T-helper 2 cell (primary cell): ENCODE results near the gene SPATA13.
"Not testable (repeated sequence)": the region's sequence is repeated elsewhere in the genome, so short reads cannot be mapped to it uniquely, and the experiment has no call there.

Experiments
- DNase-seq, 5 experiments: peaks; one replicate each; pipeline versions ENCODE4 v3.0.0 to v3.0.0-alpha.2; 2012 to 2022

Gene SPATA13

DNA sequence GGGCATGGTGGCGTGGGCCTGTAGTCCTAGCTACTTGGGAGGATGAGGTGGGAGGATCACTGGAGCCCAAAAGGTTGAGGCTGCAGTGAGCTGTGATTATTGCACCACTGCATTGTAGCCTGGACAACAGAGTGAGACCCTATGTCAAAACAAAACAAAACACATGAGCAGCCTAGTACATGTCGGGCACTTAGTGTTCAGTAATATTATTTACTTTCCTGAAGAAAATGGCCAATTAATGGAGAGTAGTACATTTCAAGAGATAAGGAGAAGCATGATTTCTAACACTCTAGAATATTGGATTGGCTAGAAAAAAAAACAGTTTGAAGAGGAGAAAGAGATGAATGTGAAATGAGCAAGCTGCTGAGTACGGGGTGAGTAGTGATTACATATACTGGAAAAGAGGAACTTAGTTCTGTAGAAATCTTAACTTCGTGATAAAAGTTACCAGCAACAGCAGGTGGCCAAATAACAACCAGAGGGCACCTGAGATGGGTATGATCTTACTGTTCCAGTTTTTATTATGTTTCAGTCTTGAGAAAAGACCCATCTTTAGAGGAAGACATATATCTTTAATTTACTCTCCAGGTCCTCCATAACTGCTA is 36.2 kb downstream of the SPATA13 start:
- DNase-seq = no peak

DNA sequence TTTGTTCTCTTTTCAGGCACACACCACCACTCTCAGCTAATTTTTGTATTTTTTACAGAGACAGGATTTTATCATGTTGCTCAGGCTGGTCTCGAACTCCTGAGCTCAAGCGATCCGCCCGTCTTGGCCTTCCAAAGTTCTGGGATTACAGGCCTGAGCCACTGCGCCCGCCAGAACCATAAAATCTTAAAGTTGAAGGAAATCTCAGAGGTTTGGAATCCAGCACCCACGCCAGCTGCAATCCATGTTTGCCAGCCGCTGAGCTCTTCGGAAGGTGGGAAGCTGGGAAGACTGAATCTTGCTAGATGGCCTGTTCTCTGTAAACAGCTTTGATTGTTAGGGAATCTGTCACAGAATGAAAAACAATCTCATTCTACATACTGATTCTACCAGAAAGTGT is 38.5 kb downstream of the SPATA13 start:
- DNase-seq = no peak

GRCh38 chr13:24202215-24202614 is 41.7 kb downstream of the SPATA13 start:
- DNase-seq = no peak

DNA sequence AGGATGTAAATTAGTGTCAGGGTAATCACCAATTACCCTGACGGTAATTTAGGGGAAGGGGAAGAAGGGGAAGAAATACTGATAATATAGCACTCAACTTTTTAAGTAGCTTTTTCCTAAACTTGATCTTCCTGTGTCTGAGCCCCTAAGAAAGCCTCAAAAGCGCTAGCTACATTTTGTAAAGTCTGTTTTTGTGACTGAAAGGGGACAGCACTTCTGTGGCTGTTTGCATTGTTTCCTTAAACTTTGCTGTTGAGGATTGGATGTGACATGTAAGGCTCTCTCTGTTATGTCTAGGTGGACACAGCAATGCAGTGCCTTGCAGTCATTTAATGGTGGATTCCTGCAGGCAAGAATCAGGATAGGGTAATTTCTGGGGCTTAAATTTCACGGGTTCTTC is 42.8 kb downstream of the SPATA13 start:
- DNase-seq = no peak

DNA sequence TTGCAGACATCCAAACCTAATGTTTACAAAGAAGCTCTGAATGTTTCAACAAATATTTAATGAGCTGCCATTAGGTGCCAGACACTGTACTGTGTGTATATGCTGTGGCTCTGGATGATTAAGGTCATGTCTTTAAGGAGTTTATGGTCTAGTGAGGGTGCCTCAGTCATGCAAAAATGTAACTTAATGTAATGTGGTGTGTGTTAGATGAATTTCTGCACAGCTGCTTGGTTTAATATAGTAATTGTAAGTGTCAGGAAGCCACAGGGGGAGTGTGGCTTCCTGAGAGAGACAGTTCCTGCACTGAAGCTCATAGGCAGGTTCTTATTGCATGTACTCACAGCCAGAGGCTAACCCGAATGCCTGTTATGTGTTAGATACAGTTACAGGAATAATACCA is 43.3 kb downstream of the SPATA13 start:
- DNase-seq = peak in 1 of 5 experiments; percentile 84

GRCh38 chr13:24205076-24205475 is 44.6 kb downstream of the SPATA13 start:
- DNase-seq = not testable (repeated sequence)

DNA sequence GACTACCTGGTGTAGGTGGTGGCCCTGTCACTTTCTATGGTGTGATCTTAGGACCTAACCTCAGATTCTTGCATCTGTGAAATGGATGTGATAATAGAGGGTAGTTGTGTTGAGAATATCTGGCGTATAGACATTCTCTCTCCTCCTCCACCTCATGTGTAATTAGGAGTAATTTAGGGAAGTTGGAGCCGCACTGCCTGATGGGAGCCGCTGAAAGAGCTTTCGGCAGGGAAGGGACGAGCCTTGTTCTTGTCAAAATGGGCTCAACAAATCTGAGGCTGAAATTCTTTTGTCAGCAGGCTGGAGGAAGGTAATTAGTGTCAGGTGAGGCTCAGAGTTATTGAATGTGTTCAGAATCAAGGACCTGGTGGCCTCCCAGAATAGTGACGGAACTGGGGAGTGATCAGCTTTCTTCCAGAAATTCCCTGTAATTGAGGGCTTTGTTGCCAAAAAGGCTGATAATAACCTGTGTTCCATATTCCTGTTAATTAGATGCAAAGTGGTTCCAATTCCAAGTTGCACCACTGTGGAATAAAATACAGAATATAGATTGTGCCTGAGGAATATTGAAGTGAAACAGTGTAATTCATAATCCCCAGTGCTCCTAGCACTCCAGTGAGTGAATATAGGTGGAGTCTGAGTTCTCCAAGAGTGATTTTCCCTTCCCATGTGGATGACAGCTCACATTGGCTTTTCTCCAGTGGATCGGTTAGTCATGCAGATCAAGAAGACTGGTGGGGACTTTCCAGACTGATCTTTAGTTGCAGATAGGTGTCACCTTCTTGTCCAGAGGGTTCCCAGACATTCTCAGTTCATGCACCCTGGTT is 47.5 kb downstream of the SPATA13 start:
- DNase-seq = no peak

DNA sequence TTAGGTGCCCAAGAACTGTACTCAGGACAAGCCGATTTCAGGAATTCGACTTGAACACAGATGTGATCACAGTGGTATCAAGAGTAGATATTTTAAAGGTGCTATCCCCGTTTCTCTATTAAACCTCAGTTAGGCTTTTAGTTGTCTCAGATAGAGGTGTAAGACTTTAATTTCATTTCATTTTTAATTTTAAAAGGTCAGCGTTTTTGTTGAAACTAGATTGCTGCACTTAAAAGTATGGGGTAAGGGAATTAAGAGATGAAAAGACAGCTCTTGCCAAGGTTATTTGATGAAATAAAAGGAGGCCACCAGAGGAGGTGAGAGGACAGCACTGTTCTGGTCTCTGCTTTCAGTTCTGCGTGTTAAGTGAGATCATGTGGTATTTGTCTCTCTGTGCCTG is 48.6 kb downstream of the SPATA13 start:
- no peak for DNase-seq

DNA sequence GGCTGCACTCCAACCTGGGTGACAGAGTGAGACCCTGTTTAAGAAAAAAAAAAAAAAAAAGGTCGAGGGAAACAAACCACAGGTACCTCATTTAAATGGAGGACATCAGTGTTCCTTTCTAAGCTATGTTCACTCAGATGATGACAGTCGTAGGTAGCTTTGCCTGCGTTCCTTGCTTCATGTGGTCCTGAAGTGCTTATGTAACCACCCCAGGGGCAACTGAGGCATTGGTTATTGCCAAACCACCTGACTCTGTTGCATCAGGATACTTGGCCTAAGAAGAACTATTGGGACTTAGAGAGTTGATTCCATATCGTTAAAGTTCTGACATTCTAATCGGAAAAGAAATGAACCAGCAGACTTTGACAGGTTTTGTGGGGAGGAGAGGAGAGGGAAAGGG is 51.7 kb downstream of the SPATA13 start:
- DNase-seq = no peak

- DNase-seq = no peak
Observed at GRCh38 chr13:24212674-24213073, 52.2 kb downstream of the SPATA13 start.

DNA sequence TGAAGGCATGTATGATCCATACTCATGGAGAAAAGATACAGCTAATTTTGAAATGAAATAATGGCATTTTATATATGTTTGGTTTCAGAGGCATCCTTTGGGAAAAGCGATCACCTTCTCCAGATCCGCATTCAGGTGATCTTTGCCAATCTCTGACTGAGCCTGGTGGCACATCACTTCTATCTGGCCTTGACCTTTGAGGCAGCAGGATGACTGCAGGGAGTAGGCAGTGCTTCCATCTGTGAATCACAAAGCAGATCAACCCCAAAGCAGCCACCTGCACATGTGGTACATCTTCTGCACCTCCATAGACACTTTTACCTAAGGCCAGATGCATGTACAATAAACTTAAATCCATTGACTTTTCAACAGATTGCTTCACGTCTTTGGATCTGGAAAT is 53.4 kb downstream of the SPATA13 start:
- DNase-seq = no peak

GRCh38 chr13:24214528-24214927 is 54.0 kb downstream of the SPATA13 start:
- DNase-seq = no peak

GRCh38 chr13:24215126-24215525 is 54.6 kb downstream of the SPATA13 start:
- DNase-seq = no peak

- DNase-seq = no peak
Observed at GRCh38 chr13:24215732-24216131, 55.2 kb downstream of the SPATA13 start.

- DNase-seq = no peak
Observed at GRCh38 chr13:24216176-24216575, 55.7 kb downstream of the SPATA13 start.

DNA sequence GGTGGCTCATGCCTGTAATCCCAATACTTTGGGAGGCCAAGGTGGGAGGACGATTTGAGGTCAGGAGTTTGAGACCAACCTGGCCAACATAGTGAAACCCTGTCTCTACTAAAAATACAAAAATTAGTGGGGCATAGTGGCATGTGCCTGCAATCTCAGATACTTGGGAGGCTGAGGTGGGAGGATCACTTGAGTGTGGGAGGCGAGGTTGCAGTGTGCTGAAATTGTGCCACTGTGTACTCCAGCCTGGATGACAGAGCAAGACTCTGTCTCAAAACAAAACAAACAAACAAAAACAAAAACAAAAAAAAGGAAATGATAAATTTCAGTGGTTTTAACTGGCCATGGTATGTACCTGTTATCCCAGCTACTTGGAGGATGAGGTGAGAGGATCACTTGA is 56.3 kb downstream of the SPATA13 start:
- DNase-seq = not testable (repeated sequence)

DNA sequence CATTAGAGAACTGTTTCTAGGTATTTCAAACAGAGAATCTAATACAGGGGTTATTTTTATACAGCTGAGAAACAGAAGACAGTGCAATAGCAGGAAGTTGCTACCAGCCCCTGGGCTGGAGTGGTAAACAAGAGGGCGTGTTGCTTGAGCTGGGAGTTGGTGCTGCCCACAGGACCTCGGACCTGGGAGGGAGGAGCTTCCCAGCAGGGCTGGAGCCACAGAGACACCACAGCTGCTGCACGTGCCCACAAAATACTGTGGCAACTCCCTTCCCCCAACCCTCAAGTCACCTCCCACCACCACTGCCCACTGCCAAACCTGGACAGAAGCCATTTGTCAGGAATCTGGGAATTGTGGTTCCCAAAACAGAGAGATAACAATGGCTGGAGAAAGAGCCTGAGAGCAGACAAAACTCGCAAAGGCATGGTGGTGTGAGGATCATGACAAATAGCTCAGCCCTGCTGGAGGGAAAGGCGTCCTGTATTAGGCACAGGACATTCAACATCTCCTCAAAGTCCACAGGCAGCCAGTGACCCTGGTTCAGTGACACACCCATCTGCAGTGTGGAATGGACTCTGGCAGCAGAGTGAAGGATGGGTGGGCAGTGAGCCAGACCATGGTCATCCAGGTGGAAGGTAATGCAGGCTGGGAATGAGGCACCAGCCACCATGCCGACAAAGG is 57.2 kb downstream of the SPATA13 start:
- DNase-seq = peak in 1 of 5 experiments; percentile 70

DNA sequence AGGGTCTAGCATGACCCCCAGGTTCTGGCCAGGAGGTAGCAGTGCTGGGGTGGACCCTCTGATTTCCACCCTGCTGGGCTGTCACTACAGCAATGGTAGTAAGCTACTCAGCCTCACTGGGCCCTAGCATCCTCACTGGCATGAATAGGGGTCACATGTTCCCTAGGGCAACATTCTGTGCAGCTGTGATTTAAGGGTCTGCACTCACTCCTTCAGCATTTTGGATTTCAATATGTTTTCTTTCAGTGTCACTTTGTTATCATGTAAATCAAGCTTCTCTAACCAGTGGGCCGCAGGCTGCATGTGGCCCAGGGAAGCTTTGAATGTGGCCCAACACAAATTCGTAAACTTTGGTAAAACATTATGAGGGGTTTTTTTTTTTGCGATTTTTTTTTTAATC is 57.8 kb downstream of the SPATA13 start:
- DNase-seq = no peak

GRCh38 chr13:24218977-24219376 is 58.5 kb downstream of the SPATA13 start:
- no peak for DNase-seq

DNA sequence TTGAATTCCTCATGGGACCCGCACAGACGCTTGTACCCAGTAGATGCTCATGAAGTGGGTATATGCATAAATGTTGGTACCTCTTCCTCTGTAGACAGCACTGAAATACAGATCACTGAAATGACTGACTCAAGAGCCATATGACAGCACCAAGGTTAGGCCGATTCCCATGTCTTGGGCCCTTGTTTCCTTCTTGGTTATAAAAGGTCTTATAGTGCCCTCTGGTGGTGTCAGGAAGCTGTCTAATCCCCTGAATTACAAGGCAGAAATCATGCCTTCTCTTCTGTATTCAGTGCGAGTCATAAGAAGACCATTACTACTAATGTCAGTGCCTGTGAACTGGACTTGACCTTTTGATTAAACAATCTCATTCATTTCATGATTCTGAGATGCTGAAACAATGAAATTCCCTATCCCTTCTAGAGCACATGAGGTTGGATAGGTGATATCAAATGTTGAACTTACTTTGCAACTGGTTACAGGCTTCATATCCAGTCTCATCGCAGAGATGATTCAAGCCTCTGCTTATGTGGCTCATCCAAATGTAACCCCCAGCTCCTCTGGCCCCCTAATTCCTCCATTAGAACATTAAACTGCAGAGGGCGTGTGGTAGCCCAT is 59.7 kb downstream of the SPATA13 start:
- DNase-seq = peak in 2 of 5 experiments; percentile 37 to 83

DNA sequence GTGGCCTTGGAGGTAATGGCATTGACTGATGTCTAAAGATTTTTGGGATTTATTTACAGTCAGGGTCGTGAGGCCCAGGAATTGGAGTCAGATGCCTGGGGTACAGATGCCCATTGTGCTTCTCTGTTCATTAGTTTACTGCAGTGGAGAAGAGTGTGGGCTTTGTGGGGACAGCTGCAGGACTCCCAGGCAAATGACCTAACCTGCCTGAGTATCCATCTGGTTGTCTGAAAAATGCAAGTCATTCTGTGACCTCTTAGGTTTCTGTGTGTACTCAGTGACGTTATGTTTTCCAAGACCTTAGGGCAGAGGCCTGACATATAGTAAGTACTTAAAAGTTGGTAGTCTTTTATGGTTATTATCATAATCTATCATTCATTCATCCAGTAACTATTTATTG is 60.5 kb downstream of the SPATA13 start:
- DNase-seq = no peak

DNA sequence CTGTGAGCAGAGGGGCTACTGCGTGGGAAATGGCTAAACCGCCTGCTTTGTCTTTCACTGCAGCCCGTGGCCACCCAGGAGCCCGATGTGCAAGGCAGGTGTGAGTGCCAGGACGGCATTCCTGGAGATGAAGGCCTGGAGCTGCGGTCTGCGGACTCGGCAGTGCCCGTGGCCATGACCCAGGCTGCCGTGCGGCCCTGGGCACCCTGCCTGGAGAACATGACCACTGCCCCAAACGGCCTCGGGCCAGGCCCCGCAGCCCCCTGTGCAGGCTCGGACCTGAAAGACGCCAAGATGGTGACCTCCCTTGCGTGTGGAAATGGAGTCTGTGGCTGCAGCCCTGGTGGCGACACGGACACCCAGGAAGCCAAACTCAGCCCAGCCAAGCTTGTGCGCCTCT is 62.2 kb downstream of the SPATA13 start:
- DNase-seq = no peak
